ENCODE measurements around the gene ING2.
A peak's percentile ranks its signal among the peaks of the same experiment; 100 is the strongest.

Gene ING2

GRCh38 chr4:183499801-183500200 lies 5.1 kb upstream of the ING2 start:
- no peak for DNase-seq

DNA sequence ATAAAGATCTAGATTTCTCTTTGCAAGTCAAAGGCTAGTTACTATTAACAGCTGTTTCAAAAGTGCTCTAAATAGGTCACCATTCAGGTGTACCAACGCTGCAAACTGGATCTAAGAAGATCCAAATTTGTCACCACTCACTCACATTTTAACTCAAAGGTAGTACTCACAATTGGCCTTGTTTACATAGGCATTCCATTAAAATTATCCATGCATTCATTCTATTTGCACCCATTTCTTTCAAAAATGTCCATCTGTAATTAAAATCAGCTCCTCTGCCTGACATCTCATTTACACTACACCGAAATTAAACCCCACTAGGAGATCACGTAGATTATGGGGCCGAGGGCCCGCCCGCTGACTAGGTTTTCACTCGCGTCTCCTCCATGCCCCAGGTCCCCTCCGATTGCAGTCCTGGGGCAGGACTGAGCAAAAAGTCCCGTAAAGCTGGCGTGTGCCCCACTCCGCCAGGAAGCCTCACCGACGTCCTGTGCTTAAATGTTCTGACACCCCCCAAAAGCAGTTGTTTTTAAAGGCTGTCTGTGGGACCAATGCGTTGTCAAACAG lies 1.3 kb upstream of the ING2 start:
- no peak for DNase-seq

- peak; percentile 99 for DNase-seq
These were observed 561 bp upstream of the ING2 start for GRCh38 chr4:183504064-183504929.

GRCh38 chr4:183505611-183506388 lies 942 bp downstream of the ING2 start:
- DNase-seq: peak; percentile 81

DNA sequence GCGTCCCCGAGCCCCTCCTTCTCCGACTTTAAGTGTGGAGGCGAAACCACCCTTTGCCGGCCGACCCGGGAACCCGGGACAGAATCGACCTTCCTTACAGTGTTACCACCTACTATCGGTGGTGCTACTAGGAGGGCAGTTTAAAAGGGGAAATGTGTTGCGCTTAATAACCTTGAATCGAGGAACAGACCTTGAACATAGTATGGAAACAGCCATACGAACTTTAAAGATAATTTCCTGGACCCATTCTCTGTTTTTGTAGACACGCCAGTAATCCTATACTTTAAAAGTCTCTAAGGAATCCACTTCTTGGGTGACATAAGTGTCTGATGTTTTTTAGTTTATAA lies 1.5 kb downstream of the ING2 start:
- DNase-seq: no peak

DNA sequence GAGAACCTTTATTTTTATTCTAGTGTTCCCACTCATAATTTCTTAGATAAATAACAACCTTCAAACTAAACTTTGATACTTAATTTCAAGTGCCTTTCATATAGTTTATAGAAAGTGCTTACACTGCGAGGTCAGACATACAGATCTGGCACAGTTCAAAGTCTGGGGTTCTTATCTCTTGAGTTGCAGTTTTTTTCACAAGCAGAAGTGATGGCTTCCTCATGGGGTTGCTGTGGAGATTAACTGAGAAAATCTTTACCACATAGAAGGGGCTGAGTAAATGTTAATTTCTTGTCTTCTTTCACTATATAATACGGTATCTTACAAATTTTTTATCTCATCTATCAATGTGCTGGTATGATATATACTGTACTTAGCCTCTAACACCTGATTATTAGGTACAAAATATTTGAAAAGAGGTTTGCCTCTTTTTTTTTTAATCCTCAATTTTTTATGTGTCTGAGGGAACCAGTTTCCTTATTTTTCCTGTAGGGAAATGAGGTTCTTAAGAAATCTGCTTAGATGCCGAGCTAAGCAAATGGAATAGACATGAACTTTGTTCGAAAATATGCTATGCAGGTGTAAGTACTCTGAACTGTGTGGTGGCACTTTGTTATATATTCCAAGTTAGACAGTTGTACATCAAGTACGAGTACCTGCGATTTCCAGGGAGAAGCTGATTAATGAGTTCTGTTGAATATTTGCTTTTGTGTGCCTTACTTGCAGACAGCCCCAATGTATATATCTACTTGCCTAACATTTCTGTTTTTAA lies 3.3 kb downstream of the ING2 start:
- DNase-seq: no peak

GRCh38 chr4:183508697-183509335 lies 4.0 kb downstream of the ING2 start:
- no peak for DNase-seq

DNA sequence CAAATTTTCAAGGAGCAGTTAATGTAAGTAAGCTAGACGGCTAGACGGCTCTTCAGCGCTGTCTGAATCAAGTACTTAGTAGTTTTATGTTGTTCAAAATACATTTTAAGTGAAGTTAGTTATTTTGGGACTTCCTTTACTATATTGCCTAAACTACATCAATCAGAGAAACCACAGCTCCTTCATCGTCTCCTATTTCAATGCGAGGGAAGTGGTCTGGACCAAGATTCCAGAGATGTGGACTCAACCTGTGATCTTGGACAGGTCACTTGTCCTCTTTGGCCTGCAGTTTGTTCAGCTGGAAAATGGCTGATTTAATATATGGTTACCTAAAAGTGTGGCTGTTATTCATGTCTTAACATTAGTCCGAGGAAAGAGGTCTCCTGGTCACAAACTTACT lies 10.6 kb downstream of the ING2 start:
- DNase-seq: no peak

- no peak for DNase-seq
These were observed 12.3 kb downstream of the ING2 start for GRCh38 chr4:183517194-183517593.

DNA sequence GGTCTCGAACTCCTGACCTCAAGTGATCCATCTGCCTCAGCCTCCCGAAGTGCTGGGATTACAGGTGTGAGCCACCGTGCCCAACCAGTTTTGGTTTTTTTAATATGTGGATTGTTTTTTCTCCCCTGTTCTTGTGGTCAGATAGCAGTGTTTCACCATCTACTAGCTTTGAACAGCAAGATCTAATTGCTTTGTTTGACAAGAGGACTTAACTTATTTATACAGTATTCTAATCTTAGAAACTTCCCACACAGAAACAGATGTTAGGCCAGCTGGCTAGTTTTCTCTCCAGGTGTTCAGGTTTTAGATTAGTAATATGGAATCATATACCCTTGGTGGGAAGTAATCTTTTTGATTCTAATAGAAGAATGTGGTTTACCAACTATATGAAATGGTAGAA lies 12.9 kb downstream of the ING2 start:
- no peak for DNase-seq

GRCh38 chr4:183522821-183523220 lies 18.0 kb downstream of the ING2 start:
- no peak for DNase-seq

GRCh38 chr4:183527326-183527725 lies 22.5 kb downstream of the ING2 start:
- DNase-seq: no peak

- no peak for DNase-seq
These were observed 28.0 kb downstream of the ING2 start for GRCh38 chr4:183532821-183533220.

GRCh38 chr4:183533698-183534097 lies 28.8 kb downstream of the ING2 start:
- no peak for DNase-seq

DNA sequence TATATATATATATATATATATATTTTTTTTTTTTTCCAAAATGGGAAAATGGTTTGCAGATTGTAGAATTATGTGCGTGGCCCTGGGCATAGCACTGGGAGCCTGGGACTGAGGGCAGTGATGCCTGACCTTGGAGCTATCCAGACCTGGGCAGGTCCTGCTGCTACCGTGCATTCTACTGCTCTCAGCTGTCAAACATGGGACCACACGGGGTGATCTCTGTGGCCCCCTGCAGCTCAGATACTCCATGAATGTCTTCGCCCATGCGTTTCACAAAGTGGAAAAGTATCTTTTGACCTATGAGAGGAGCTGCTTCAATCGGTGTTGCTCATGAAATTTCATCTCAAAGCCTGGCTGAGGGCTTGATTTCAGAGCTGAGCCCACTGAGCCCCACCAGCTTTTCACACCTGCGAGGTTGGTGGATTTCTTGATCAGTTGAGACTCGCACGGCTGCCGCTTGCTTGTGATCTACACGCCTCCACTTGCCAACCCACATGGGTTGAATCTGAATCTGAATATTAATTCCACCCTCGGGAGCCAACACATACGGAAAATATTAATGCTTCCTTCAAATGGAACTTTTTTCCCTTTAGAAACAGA lies 35.7 kb downstream of the ING2 start:
- DNase-seq: no peak

- no peak for DNase-seq
These were observed 36.3 kb downstream of the ING2 start for GRCh38 chr4:183541010-183541751.

GRCh38 chr4:183541752-183542040 lies 36.8 kb downstream of the ING2 start:
- no peak for DNase-seq

DNA sequence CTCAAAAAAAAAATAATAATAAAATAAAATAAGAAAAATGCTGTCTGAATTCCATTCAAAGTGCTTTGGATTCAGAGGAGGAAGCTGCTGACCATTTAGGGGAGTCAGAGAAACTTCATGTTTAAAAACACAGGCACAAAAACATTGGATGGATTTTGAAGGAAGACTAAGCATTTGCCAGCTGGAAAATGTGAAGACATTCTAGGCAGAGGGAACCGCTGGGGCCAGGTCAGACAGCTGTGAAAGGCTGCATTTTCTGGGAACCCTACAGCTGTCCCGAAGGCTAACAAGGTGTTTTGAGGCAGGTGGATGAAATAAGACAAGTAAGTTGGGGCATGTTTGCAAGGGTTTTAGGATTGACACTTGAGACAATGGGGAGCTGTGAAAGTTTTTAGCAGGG lies 38.6 kb downstream of the ING2 start:
- no peak for DNase-seq

- no peak for DNase-seq
These were observed 39.3 kb downstream of the ING2 start for GRCh38 chr4:183544109-183544508.

- no peak for DNase-seq
These were observed 41.5 kb downstream of the ING2 start for GRCh38 chr4:183546376-183546775.

DNA sequence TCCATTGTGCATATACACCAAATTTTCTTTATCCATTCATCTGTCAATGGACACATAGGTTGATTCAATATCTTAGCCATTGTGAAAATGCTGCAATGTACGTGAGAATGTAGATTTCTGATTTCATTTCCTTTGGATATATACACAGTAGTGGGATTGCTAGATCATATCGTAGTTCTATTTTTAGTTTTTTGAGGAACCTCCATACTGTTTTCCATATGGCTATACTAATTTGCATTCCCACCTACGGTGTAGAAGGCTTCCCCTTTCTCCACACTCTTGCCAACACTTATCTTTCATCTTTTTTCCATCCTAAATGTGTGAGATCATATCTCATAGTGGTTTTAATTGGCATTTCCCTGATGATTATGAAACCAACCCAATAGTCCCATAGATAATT lies 43.4 kb downstream of the ING2 start:
- no peak for DNase-seq

Measured in GDM1 (cell line).